Melanocyte of skin (primary cell): Measurements from ENCODE around the gene C1orf50. TPM values are rescaled to one million over a fixed set of nuclear protein-coding genes. Genes with fewer than 3 reads are reported as not detected.

ENCODE experiments used
- total RNA-seq, 2 donors: library from RNA; depleted of rRNA; stranded (reverse); fragments of >200 nt; gene quantifications; 2 replicates each; pipeline ENCODE4 v1.2.3, GENCODE V29; 2012

Gene C1orf50
- 1 to 10 TPM; 2.1 to 2.3 TPM for total RNA-seq

DNA sequence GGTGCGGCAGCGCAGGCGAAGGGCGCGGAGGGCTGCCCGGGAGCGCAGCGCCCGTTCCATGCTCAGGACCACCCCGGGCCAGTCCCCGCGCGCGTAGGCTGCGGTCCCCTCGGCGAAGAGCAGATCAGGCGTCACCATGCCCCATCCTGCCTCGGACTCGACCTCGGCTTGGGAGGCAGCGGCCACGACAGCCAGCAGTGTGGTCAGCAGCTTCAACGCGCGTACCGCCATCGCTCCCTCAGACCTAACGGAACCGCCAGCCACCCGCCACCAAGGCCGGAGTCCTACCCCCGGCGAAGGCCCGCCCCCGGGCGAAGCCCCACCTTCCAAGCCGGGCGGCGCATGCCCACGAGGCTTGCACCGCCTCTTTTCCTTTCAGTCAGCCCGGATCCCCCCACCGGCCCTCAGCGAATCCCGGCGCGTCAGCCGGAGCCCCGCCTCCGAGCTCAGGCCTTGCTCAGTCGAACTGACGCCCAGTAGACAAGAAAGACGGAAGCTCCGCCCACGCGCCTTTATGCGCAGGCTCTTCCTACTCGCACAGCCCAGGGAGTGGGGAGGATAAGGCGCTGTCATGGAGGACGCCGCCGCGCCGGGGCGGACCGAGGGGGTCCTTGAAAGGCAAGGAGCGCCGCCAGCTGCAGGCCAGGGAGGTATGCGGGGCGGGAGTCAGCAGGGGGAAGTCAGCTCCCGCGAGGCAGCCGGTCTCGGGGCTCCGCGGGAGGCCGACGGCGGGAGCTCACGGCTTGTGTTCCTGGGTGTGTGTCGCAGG, at the start of gene C1orf50, which contains the start of gene P3H1:
Gene C1orf50 (plus strand): TSS at position 509 of the 769 bp plus-strand sequence. CDS start 63 bp downstream, at position 572.
Gene P3H1 (minus strand): TSS at position 288 of the 769 bp plus-strand sequence. CDS start 57 bp downstream, at position 231.

GRCh38 chr1:42739753-42740700, 27.0 kb upstream of the C1orf50 start, which contains the start of gene CLDN19:
TSS of gene CLDN19 (minus strand) at chr1:42740236. CDS start at chr1:42740063, 173 bp downstream.

GRCh38 chr1:42784946-42785693, 18.1 kb downstream of the C1orf50 start, which contains the start of gene TMEM269:
TSS of gene TMEM269 (plus strand) at chr1:42784991. CDS start at chr1:42789894, 4,903 bp downstream.

GRCh38 chr1:42816585-42817439, 49.8 kb downstream of the C1orf50 start, which contains the start of the genes ERMAP and SVBP:
TSS of gene ERMAP (plus strand) at chr1:42817122. CDS start at chr1:42830449, 13,327 bp downstream.
TSS of gene SVBP (minus strand) at chr1:42817397. CDS start at chr1:42816544, 853 bp downstream.

Other genes with a start within 250 kb of the C1orf50 start
- gene PPIH, start 108.8 kb upstream of the C1orf50 start, total RNA-seq, result 10 to 100 TPM; 24.4 to 34.3 TPM
- 100 to 1,000 TPM; 365 to 602 TPM for gene YBX1, start 84.8 kb upstream of the C1orf50 start, total RNA-seq
- gene CLDN19, start 27.0 kb upstream of the C1orf50 start, total RNA-seq, result not detected
- 10 to 100 TPM; 44.0 to 66.3 TPM for gene P3H1, start 221 bp upstream of the C1orf50 start, total RNA-seq
- not detected for gene TMEM269, start 17.7 kb downstream of the C1orf50 start, total RNA-seq
- gene ERMAP, start 49.9 kb downstream of the C1orf50 start, total RNA-seq, result 1 to 10 TPM; 3.3 to 8.6 TPM
- gene SVBP, start 50.1 kb downstream of the C1orf50 start, total RNA-seq, result 10 to 100 TPM in 1 of 2 donors, 1 to 10 TPM in 1; 5.2 to 10.3 TPM
- 1 to 10 TPM; 5.9 to 9.7 TPM for gene ZNF691, start 79.4 kb downstream of the C1orf50 start, total RNA-seq
- 10 to 100 TPM; 19.3 to 53.3 TPM for gene SLC2A1, start 191.6 kb downstream of the C1orf50 start, total RNA-seq